Measurements from ENCODE around the gene SYCE3. TPM values are rescaled to one million over a fixed set of nuclear protein-coding genes. Genes with fewer than 3 reads are reported as not detected.
"Not testable (repeated sequence)": the region's sequence is repeated elsewhere in the genome, so short reads cannot be mapped to it uniquely, and the experiment has no call there.

The SYCE3 gene
- total RNA-seq, 1 donor from 2014 or later: not detected

GRCh38 chr22:50537765-50538164, 25.0 kb downstream of the SYCE3 start:
- no peak overlapping the region for H3K4me3 ChIP-seq
- H3K36me3 ChIP-seq: no peaks in the 10 kb centered on the region
- TF ChIP-seq, protein P1, sequence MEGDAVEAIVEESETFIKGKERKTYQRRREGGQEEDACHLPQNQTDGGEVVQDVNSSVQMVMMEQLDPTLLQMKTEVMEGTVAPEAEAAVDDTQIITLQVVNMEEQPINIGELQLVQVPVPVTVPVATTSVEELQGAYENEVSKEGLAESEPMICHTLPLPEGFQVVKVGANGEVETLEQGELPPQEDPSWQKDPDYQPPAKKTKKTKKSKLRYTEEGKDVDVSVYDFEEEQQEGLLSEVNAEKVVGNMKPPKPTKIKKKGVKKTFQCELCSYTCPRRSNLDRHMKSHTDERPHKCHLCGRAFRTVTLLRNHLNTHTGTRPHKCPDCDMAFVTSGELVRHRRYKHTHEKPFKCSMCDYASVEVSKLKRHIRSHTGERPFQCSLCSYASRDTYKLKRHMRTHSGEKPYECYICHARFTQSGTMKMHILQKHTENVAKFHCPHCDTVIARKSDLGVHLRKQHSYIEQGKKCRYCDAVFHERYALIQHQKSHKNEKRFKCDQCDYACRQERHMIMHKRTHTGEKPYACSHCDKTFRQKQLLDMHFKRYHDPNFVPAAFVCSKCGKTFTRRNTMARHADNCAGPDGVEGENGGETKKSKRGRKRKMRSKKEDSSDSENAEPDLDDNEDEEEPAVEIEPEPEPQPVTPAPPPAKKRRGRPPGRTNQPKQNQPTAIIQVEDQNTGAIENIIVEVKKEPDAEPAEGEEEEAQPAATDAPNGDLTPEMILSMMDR (IDR thresholded peaks at IDR 0.05): no peak
- peaks cover 59% of the 10 kb centered on the region for H3K4me1 ChIP-seq
- ATAC-seq (no peak), DNase-seq (no peak)
- H3K27ac ChIP-seq: peak overlapping the region; percentile 97
- H3K9me3 ChIP-seq: no peaks in the 10 kb centered on the region
- intact Hi-C loops (cut with DNase I): no loop called here
- no peaks in the 10 kb centered on the region for H3K27me3 ChIP-seq

DNA sequence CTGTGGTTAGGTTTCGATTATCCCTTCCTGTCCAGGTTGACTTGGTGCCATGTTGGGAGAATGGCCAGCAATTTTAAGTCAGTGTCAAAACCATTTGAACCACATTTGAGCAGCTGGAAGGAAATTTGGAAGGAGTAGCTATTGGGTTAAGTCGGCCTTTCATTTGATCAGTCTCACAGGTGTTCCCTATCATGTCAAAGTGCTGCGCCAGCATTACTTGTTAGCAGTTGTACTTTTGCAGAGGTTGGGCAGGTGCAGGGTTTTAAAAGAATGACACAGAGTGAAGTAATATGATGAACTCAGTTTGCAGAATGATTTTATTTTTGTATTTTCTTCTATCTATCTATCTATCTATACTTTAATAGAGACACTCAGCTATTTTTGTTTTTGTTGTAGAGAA, 26.5 kb downstream of the SYCE3 start:
- no peaks in the 10 kb centered on the region for H3K9me3 ChIP-seq
- H3K4me1 ChIP-seq: peaks cover 62% of the 10 kb centered on the region
- H3K4me3 ChIP-seq: no peak overlapping the region
- ATAC-seq: no peak
- H3K36me3 ChIP-seq: no peaks in the 10 kb centered on the region
- no peaks in the 10 kb centered on the region for H3K27me3 ChIP-seq
- no peak for DNase-seq
- H3K27ac ChIP-seq: no peak overlapping the region
- TF ChIP-seq, protein P1 (IDR thresholded peaks at IDR 0.05): no peak
- intact Hi-C loops (cut with DNase I): no loop called here

GRCh38 chr22:50535113-50535512, 27.6 kb downstream of the SYCE3 start:
- Histone ChIP-seq H3K4me3 (no peak overlapping the region), H3K27ac (no peak overlapping the region), H3K9me3 (no peaks in the 10 kb centered on the region), H3K27me3 (no peaks in the 10 kb centered on the region), H3K36me3 (no peaks in the 10 kb centered on the region), H3K4me1 (peaks cover 50% of the 10 kb centered on the region)
- intact Hi-C loops (cut with DNase I): no loop called here
- TF ChIP-seq, protein P1 (IDR thresholded peaks at IDR 0.05): no peak
- no peak for ATAC-seq
- DNase-seq: no peak

- peaks cover 46% of the 10 kb centered on the region for H3K4me1 ChIP-seq
- intact Hi-C loops (cut with DNase I): not testable (repeated sequence)
These were observed 28.6 kb downstream of the SYCE3 start for GRCh38 chr22:50533856-50534711.

GRCh38 chr22:50532824-50533796, 29.6 kb downstream of the SYCE3 start:
- H3K4me1 ChIP-seq: peaks cover 49% of the 10 kb centered on the region
- DNase-seq: no peak
- H3K27me3 ChIP-seq: no peaks in the 10 kb centered on the region
- H3K9me3 ChIP-seq: no peaks in the 10 kb centered on the region
- ATAC-seq: no peak
- peak overlapping the region; percentile 99 for H3K27ac ChIP-seq
- H3K36me3 ChIP-seq: no peaks in the 10 kb centered on the region
- TF ChIP-seq, protein P1 (IDR thresholded peaks at IDR 0.05): no peak
- intact Hi-C loops (cut with DNase I): no loop called here
- peak overlapping the region; percentile 72 for H3K4me3 ChIP-seq

More at GRCh38 chr22:50533856-50534711, 28.6 kb downstream of the SYCE3 start:
- not testable (repeated sequence) for H3K36me3 ChIP-seq, H3K9me3 ChIP-seq, H3K27me3 ChIP-seq, ATAC-seq, H3K4me3 ChIP-seq
- H3K27ac ChIP-seq: peak overlapping the region; percentile 99
- DNase-seq: peak; percentile 87

Data from upper lobe of right lung (tissue), 1 donor.